NB4 (cell line): ENCODE measurements around the gene MYOZ3.

ENCODE experiments used
- DNase-seq: peaks from one replicate; pipeline ENCODE4 v3.0.0; 2010; ENCODE audit warnings: low read depth
- H3K4me3 ChIP-seq: one replicate; pipeline ENCODE4 v1.5.1; 2011; ENCODE audit warnings: mild to moderate bottlenecking, low read depth, low read length, moderate library complexity
- MYC ChIP-seq: IDR thresholded peaks from 2 replicates; pipeline ENCODE4 v1.6.1; 2011; ENCODE audit warnings: low read depth, low read length
- POLR2A ChIP-seq: IDR thresholded peaks from 2 replicates; pipeline ENCODE4 v1.6.1; 2011; ENCODE audit warnings: mild to moderate bottlenecking; ENCODE audit not compliant: insufficient read length; ENCODE audit errors: extremely low read depth
- TF ChIP-seq, protein P1 (sequence below): IDR thresholded peaks from one replicate; pipeline ENCODE4 v1.5.1; 2012; ENCODE audit warnings: low read depth, low read length
- TF ChIP-seq, protein P2 (sequence below): IDR thresholded peaks from 2 replicates; pipeline ENCODE4 v1.6.1; 2011; ENCODE audit warnings: low read depth, low read length

MYOZ3 gene

DNA sequence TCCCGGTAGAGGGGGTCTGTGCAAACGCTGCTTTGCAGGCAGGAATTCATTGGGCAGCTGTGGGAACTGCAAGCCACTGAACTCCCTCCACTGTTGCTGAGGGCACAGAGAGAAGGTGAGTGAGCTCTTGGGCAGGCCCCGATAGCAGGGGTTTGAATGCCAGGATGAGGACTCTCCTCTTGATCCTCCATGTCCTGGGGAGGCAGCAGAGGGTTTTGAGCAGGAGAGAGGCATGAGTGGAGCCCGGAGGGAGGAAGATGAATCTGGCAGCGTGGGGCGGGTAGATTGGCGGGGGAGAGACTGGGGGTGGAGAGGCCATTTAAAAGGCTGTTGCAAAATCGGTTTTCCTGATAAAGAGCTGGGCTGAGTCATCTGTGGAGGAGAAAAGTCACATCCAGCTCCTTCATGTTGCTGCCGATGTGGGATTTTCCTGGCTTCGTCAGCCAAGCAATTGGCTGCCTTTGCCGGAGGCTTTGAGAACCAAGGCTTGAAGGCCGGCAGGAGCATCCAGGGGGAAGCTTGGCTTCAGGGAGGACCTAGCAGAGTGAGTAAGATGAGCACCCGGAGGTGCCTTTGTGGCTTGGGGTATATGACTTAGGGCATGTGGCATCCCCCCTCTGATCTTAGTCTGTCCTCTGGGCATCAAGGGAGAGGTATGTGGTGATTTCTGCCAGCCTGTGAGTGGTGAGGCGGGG lies 20.6 kb upstream of the MYOZ3 start, which contains the start of gene SYNPO:
SYNPO (plus strand) TSS at position 350 of the 695 bp plus-strand sequence. CDS start 7,616 bp downstream, outside the sequence.
- TF ChIP-seq, protein P1, sequence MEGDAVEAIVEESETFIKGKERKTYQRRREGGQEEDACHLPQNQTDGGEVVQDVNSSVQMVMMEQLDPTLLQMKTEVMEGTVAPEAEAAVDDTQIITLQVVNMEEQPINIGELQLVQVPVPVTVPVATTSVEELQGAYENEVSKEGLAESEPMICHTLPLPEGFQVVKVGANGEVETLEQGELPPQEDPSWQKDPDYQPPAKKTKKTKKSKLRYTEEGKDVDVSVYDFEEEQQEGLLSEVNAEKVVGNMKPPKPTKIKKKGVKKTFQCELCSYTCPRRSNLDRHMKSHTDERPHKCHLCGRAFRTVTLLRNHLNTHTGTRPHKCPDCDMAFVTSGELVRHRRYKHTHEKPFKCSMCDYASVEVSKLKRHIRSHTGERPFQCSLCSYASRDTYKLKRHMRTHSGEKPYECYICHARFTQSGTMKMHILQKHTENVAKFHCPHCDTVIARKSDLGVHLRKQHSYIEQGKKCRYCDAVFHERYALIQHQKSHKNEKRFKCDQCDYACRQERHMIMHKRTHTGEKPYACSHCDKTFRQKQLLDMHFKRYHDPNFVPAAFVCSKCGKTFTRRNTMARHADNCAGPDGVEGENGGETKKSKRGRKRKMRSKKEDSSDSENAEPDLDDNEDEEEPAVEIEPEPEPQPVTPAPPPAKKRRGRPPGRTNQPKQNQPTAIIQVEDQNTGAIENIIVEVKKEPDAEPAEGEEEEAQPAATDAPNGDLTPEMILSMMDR: no peak
- TF ChIP-seq MYC: peak; percentile 61
- TF ChIP-seq, protein P2, sequence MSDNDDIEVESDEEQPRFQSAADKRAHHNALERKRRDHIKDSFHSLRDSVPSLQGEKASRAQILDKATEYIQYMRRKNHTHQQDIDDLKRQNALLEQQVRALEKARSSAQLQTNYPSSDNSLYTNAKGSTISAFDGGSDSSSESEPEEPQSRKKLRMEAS: 0 out of 2 replicates have a peak, but pooled peaks have one; percentile 23
- DNase-seq: peak; percentile 83
- peak within 1 kb of the TSS; percentile 18 for H3K4me3 ChIP-seq

- peak; percentile 46 for DNase-seq
- peak overlapping the region; percentile 18 for H3K4me3 ChIP-seq
- TF ChIP-seq MYC: no peak
- TF ChIP-seq, protein P1: no peak
- TF ChIP-seq, protein P2: no peak
- no peak for TF ChIP-seq POLR2A
Measured at GRCh38 chr5:150641006-150641570, 20.0 kb upstream of the MYOZ3 start.

GRCh38 chr5:150641824-150642566 lies 19.1 kb upstream of the MYOZ3 start:
- no peak for DNase-seq
- H3K4me3 ChIP-seq: no peak overlapping the region
- TF ChIP-seq, protein P2: no peak

- TF ChIP-seq, protein P1: no peak
- TF ChIP-seq, protein P2: no peak
- TF ChIP-seq MYC (no peak), POLR2A (no peak)
- no peak for DNase-seq
- H3K4me3 ChIP-seq: no peak overlapping the region
Measured at GRCh38 chr5:150642567-150642927, 18.5 kb upstream of the MYOZ3 start.

- DNase-seq: no peak
- no peak overlapping the region for H3K4me3 ChIP-seq
- TF ChIP-seq MYC (no peak), POLR2A (no peak)
- TF ChIP-seq, protein P2: no peak
- TF ChIP-seq, protein P1: no peak
Measured at GRCh38 chr5:150642991-150643710, 17.9 kb upstream of the MYOZ3 start.
